IPS DF 19.7 (cell line): ENCODE results near the gene MAP2K5.
"Not testable (repeated sequence)": the region's sequence is repeated elsewhere in the genome, so short reads cannot be mapped to it uniquely, and the experiment has no call there.

Source experiments
- DNase-seq: peaks from one replicate; pipeline ENCODE4 v3.0.0-alpha.2; 2013; ENCODE audit warnings: low read depth, low spot score

MAP2K5 gene

GRCh38 chr15:67601073-67601472 lies 58.6 kb downstream of the MAP2K5 start:
- DNase-seq = no peak

GRCh38 chr15:67603063-67603462 lies 60.6 kb downstream of the MAP2K5 start:
- DNase-seq = no peak

- no peak for DNase-seq
These were observed 63.4 kb downstream of the MAP2K5 start for GRCh38 chr15:67605871-67606270.

GRCh38 chr15:67606742-67607141 lies 64.2 kb downstream of the MAP2K5 start:
- DNase-seq = no peak

- no peak for DNase-seq
These were observed 64.8 kb downstream of the MAP2K5 start for GRCh38 chr15:67607329-67607728.

- no peak for DNase-seq
These were observed 65.6 kb downstream of the MAP2K5 start for GRCh38 chr15:67607959-67608637.

GRCh38 chr15:67608638-67608959 lies 66.1 kb downstream of the MAP2K5 start:
- no peak for DNase-seq

GRCh38 chr15:67611370-67612369 lies 69.2 kb downstream of the MAP2K5 start:
- DNase-seq = no peak

- no peak for DNase-seq
These were observed 70.7 kb downstream of the MAP2K5 start for GRCh38 chr15:67613211-67613610.

- no peak for DNase-seq
These were observed 71.2 kb downstream of the MAP2K5 start for GRCh38 chr15:67613708-67614107.

- not testable (repeated sequence) for DNase-seq
These were observed 72.6 kb downstream of the MAP2K5 start for GRCh38 chr15:67615131-67615534.

- DNase-seq = no peak
These were observed 75.8 kb downstream of the MAP2K5 start for GRCh38 chr15:67618297-67618696.

- no peak for DNase-seq
These were observed 79.6 kb downstream of the MAP2K5 start for GRCh38 chr15:67622110-67622509.

- DNase-seq = no peak
These were observed 89.8 kb downstream of the MAP2K5 start for GRCh38 chr15:67632261-67632660.

- DNase-seq = not testable (repeated sequence)
These were observed 93.4 kb downstream of the MAP2K5 start for GRCh38 chr15:67635950-67636349.

- no peak for DNase-seq
These were observed 97.1 kb downstream of the MAP2K5 start for GRCh38 chr15:67639591-67639990.

- no peak for DNase-seq
These were observed 99.0 kb downstream of the MAP2K5 start for GRCh38 chr15:67641453-67641852.

GRCh38 chr15:67646847-67647246 lies 104.3 kb downstream of the MAP2K5 start:
- no peak for DNase-seq

GRCh38 chr15:67652586-67652985 lies 110.1 kb downstream of the MAP2K5 start:
- no peak for DNase-seq

GRCh38 chr15:67660446-67660845 lies 117.9 kb downstream of the MAP2K5 start:
- no peak for DNase-seq

- no peak for DNase-seq
These were observed 118.5 kb downstream of the MAP2K5 start for GRCh38 chr15:67660874-67661606.

GRCh38 chr15:67670647-67671305 lies 128.3 kb downstream of the MAP2K5 start:
- no peak for DNase-seq
